ENCODE measurements around the gene XRCC5. TPM values are rescaled to one million over a fixed set of nuclear protein-coding genes. Genes with fewer than 3 reads are reported as not detected.
A peak's percentile ranks its signal among the peaks of the same experiment; 100 is the strongest.

Gene XRCC5
- total and polyA plus RNA-seq, 2 donors (not counting 1 experiment from before 2014, with no cell fraction given): 152 to 278 TPM

- Histone ChIP-seq H3K4me3 (replicated peaks in 1 of 4; ENCODE audit: control extremely low read depth in 1 of 4, insufficient read depth in 1 of 4, low read depth in 3 of 4, low read length in 4 of 4) (no peak overlapping the region), H3K4me1 (ENCODE audit: control insufficient read depth, extremely low read depth, insufficient read depth, low read length) (peaks cover 14% of the 10 kb centered on the region)
Observed at GRCh38 chr2:216215658-216216390, 106.7 kb downstream of the XRCC5 start.

GRCh38 chr2:216216951-216217903 is 108.1 kb downstream of the XRCC5 start:
- Histone ChIP-seq H3K4me1 (ENCODE audit: control insufficient read depth, extremely low read depth, insufficient read depth, low read length) (peaks cover 23% of the 10 kb centered on the region), H3K4me2 (ENCODE audit: extremely low read depth, insufficient read depth, low read length) (peak overlapping the region; percentile 32), H2AFZ (ENCODE audit: low read length) (no peak overlapping the region), H3K27me3 (ENCODE audit: control insufficient read depth, insufficient read depth, low read length) (no peaks in the 10 kb centered on the region), H3K4me3 (replicated peaks in 1 of 4; ENCODE audit: control extremely low read depth in 1 of 4, insufficient read depth in 1 of 4, low read depth in 3 of 4, low read length in 4 of 4) (no peak overlapping the region), H3K9ac (ENCODE audit: insufficient read depth, low read length) (no peak overlapping the region), H4K20me1 (ENCODE audit: control insufficient read depth, extremely low read depth, insufficient read depth, low read length) (no peaks in the 10 kb centered on the region), H3K27ac (ENCODE audit: insufficient read depth, low read length) (peak overlapping the region; percentile 45), H3K79me2 (ENCODE audit: control insufficient read depth, insufficient read depth, low read length) (no peaks in the 10 kb centered on the region), H3K9me3 (ENCODE audit: control insufficient read depth, insufficient read depth, low read depth, low read length) (no peaks in the 10 kb centered on the region), H3K36me3 (ENCODE audit: control insufficient read depth, insufficient read depth, low read length) (no peaks in the 10 kb centered on the region)
- TF ChIP-seq EZH2 (IDR thresholded peaks at IDR 0.05; ENCODE audit: low read length, missing control alignments) (no peak), CTCF (conservative IDR thresholded peaks at IDR 0.05 in 1 of 2, IDR thresholded peaks at IDR 0.05 in 1 of 2; ENCODE audit: low read depth in 1 of 2, low read length in 2 of 2) (peak in 1 of 2 donors; percentile 11)
- peak; percentile 57 to 74 for DNase-seq (ENCODE audit: low read depth in 2 of 2)

More at GRCh38 chr2:216215658-216216390, 106.7 kb downstream of the XRCC5 start:
- Histone ChIP-seq H3K79me2 (ENCODE audit: control insufficient read depth, insufficient read depth, low read length) (no peaks in the 10 kb centered on the region), H3K27me3 (ENCODE audit: control insufficient read depth, insufficient read depth, low read length) (no peaks in the 10 kb centered on the region), H4K20me1 (ENCODE audit: control insufficient read depth, extremely low read depth, insufficient read depth, low read length) (no peaks in the 10 kb centered on the region), H3K4me2 (ENCODE audit: extremely low read depth, insufficient read depth, low read length) (no peak overlapping the region), H3K9me3 (ENCODE audit: control insufficient read depth, insufficient read depth, low read depth, low read length) (no peaks in the 10 kb centered on the region), H3K27ac (ENCODE audit: insufficient read depth, low read length) (no peak overlapping the region), H3K36me3 (ENCODE audit: control insufficient read depth, insufficient read depth, low read length) (no peaks in the 10 kb centered on the region), H3K9ac (ENCODE audit: insufficient read depth, low read length) (no peak overlapping the region), H2AFZ (ENCODE audit: low read length) (no peak overlapping the region)
- TF ChIP-seq EZH2 (IDR thresholded peaks at IDR 0.05; ENCODE audit: low read length, missing control alignments): no peak
- TF ChIP-seq CTCF (conservative IDR thresholded peaks at IDR 0.05 in 1 of 2, IDR thresholded peaks at IDR 0.05 in 1 of 2; ENCODE audit: low read depth in 1 of 2, low read length in 2 of 2): peak; percentile 15 to 43
- DNase-seq (ENCODE audit: low read depth in 2 of 2): peak; percentile 23 to 28

- Histone ChIP-seq H2AFZ (ENCODE audit: low read length) (no peak overlapping the region), H3K27me3 (ENCODE audit: control insufficient read depth, insufficient read depth, low read length) (no peaks in the 10 kb centered on the region), H3K4me3 (replicated peaks in 1 of 4; ENCODE audit: control extremely low read depth in 1 of 4, insufficient read depth in 1 of 4, low read depth in 3 of 4, low read length in 4 of 4) (no peak overlapping the region), H3K4me2 (ENCODE audit: extremely low read depth, insufficient read depth, low read length) (peak overlapping the region; percentile 26), H3K36me3 (ENCODE audit: control insufficient read depth, insufficient read depth, low read length) (no peaks in the 10 kb centered on the region), H3K79me2 (ENCODE audit: control insufficient read depth, insufficient read depth, low read length) (no peaks in the 10 kb centered on the region), H4K20me1 (ENCODE audit: control insufficient read depth, extremely low read depth, insufficient read depth, low read length) (no peaks in the 10 kb centered on the region), H3K4me1 (ENCODE audit: control insufficient read depth, extremely low read depth, insufficient read depth, low read length) (peaks cover 25% of the 10 kb centered on the region), H3K27ac (ENCODE audit: insufficient read depth, low read length) (peak overlapping the region; percentile 45), H3K9ac (ENCODE audit: insufficient read depth, low read length) (no peak overlapping the region), H3K9me3 (ENCODE audit: control insufficient read depth, insufficient read depth, low read depth, low read length) (no peaks in the 10 kb centered on the region)
- TF ChIP-seq EZH2 (IDR thresholded peaks at IDR 0.05; ENCODE audit: low read length, missing control alignments) (no peak), CTCF (conservative IDR thresholded peaks at IDR 0.05 in 1 of 2, IDR thresholded peaks at IDR 0.05 in 1 of 2; ENCODE audit: low read depth in 1 of 2, low read length in 2 of 2) (no peak)
- DNase-seq (ENCODE audit: low read depth in 2 of 2): no peak
Observed at GRCh38 chr2:216217904-216218260, 108.7 kb downstream of the XRCC5 start.
